ENCODE data around the gene OXLD1.

- TF ChIP-seq CTCF (IDR thresholded peaks at IDR 0.05) (no peak), POLR2AphosphoS5 (IDR thresholded peaks at IDR 0.05; ENCODE audit: insufficient read depth in 1 of 2, low read depth in 1 of 2) (peak in 1 of 2 donors; percentile 27)
Measured at GRCh38 chr17:81711814-81712467, 45.5 kb upstream of the OXLD1 start, which contains the start of gene SLC25A10.
